Head of caudate nucleus (tissue), 42 donors: ENCODE measurements around the gene ZNF679.
"Not testable (repeated sequence)": the region's sequence is repeated elsewhere in the genome, so short reads cannot be mapped to it uniquely, and the experiment has no call there.

Source experiments
- DNase-seq, 42 donors: peaks; one replicate each; pipeline versions ENCODE4 v3.0.0 to v3.0.0-alpha.2; 2020 to 2021; ENCODE audit warnings: mixed read lengths in 7 of 42
- intact Hi-C: fragments of 100-400 bp; cut with DNase I; formaldehyde crosslinking; loops from one replicate; pipeline ENCODE4 v1.15.0; 2022

ZNF679 gene

DNA sequence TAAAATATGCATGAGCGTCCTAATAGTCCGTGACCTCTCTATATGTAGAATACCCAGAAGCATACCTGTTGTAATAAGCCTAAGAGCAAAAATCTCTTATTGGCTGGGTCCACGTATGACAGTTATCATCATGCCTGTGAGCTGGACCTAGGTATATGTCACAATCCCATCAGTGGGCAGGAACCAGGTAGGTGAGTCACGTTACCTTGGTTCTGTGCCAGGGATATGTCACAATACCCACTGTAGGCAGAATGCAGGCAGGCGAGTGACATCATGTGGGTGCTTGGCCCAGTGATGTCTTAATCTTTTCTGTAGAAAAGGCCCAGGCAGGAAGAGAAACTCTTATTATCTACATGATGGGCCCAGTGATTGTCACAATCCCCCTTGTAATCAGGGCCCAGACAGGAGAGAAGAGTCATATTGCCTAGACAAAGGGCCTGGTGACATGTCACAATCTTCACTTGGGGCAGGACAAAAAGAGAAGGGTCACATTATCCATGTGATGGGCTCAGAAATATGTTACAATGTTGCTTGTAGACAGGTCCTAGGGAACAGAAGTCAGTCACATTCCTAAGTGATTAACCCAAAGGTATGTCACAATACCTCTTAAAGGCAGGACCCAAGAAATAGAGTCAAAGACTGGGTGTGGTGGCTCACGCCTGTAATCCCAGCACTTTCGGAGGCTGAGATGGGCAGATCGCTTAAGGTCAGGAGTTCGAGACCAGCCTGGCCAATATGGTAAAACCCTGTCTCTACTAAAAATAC is 72.5 kb downstream of the ZNF679 start:
- peak in 2 of 42 donors; percentile 13 to 33 for DNase-seq
- intact Hi-C loops = no loop called here

DNA sequence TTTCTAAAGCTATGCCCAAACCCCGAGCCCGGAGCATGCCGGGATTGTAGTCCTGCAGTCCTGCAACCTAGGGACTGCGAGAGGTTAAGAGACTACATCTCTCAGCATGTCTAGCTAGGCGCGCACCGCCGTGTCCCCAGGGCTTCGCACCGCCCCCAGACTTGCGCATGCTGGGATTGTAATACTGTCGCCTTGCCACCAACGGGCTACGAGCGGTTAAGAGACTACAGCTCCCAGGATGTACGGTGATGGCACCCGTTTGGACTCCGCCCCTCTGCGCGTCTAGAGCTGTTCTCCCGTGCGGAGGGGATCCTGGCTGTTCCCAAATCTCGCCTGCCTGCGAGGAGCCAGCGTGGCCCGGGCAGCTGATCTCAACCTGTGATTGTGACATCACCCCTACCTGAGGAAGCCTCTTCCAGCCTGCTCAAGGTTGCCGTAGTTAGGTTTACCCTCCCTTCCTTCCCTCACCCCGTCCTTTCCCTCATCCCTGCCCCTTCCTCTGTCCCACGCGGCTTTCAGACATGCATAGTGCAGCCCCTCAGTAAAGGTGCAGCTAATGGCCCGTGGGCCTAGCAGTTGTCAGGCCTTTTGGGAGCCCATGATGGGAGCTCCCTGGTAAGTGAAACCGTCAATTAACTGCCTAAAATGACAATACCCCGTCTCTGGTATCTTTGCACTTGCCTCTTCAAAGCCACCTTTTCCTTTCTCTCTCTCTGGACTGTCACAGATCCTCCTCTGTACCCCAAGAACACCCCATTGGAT is 79.2 kb downstream of the ZNF679 start:
- intact Hi-C loops = no loop called here
- DNase-seq = peak; percentile 91 to 99 (median 97)

DNA sequence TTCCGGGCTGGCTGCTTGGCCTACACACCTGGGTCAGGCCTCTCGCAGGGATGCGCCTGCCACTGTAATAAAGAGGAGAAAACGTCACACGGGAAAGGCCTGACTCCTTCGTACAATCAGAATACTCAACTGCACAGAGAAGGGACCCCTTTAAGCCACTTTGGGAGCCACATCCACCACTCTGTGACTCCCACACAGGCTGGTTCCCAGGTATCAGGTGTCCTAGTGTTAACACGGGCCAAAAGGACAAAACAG is 79.7 kb downstream of the ZNF679 start:
- peak in 9 of 42 donors; percentile 3 to 53 (median 26) for DNase-seq
- intact Hi-C loops = no loop called here

DNA sequence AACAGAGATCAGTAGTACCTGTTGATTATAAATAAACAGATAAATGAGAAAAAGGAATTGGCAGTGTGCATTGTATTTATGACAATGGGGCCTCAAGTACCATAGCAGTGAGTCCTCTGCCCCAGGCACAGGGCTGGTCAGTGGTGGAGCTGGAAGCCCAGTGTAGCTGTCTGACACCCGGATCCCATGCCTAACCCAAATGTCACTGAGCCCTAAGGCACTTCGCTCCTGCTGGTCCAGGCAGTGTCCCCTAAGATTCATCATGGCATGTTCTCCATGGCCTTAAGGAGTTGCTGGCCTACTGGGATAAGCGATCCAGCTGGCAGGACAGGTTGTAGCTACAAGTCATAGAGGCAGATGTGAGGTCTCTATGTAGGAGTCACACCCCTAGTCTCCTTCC is 82.2 kb downstream of the ZNF679 start:
- intact Hi-C loops = no loop called here

GRCh38 chr7:64312826-64313225 is 84.6 kb downstream of the ZNF679 start:
- intact Hi-C loops = no loop called here
- DNase-seq = peak in 1 of 42 donors; percentile 34

More for the DNA sequence above, 82.2 kb downstream of the ZNF679 start:
- DNase-seq = peak in 1 of 42 donors; percentile 32

GRCh38 chr7:64313740-64314491 is 85.6 kb downstream of the ZNF679 start, which contains the start of gene ZNF736:
ZNF736 (plus strand) TSS chr7:64313961; CDS start chr7:64314151, 190 bp downstream.
- intact Hi-C loops = no loop called here
- DNase-seq = peak; percentile 87 to 98 (median 94)

DNA sequence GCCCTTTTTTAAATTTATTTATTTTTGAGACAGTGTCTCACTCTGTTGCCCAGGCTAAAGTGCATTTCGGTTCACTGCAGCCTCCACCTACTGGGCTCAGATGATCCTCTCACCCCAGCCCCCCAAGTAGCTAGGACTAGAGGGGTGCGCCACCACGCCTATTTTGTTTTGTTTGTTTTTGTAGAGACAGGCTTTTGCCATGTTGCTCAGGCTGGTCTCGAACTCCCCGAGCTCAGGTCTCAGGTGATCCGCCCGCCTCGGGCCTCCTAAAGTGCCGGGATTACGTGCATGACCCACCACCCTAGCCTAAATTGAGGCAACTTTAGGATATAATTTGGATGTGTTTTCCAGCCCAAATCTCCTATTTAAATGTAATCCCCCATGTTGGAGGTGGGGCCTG is 86.3 kb downstream of the ZNF679 start:
- intact Hi-C loops = no loop called here
- DNase-seq = peak in 7 of 42 donors; percentile 9 to 36 (median 14)

GRCh38 chr7:64316031-64316742 is 87.9 kb downstream of the ZNF679 start:
- DNase-seq, intact Hi-C loops: not testable (repeated sequence)
